Bronchial epithelial cell (primary cell): ENCODE measurements around the gene CCDC85C. TPM values are rescaled to one million over a fixed set of nuclear protein-coding genes. Genes with fewer than 3 reads are reported as not detected.

ENCODE experiments used
- DNase-seq: peaks from one replicate; pipeline ENCODE4 v3.0.0-alpha.2; 2010; ENCODE audit warnings: low read depth
- FAIRE-seq: peaks from 2 replicates; lab custom pipeline; 2011; peaks lifted over from hg19 to GRCh38; lab: Jason Lieb, UNC
- H3K27me3 ChIP-seq: 2 replicates; pipeline ENCODE4 v1.5.1; 2011; ENCODE audit warnings: low read length; ENCODE audit not compliant: control insufficient read depth, insufficient read depth
- H3K36me3 ChIP-seq: 2 replicates; pipeline ENCODE4 v1.5.1; 2011; ENCODE audit warnings: low read length; ENCODE audit not compliant: control insufficient read depth, insufficient read depth
- H3K4me3 ChIP-seq: 2 replicates; pipeline ENCODE4 v1.5.1; 2011; ENCODE audit warnings: mild to moderate bottlenecking, low read depth, low read length, control low read depth
- total RNA-seq: library from RNA; depleted of rRNA; stranded (reverse); fragments of >200 nt; gene quantifications from 2 replicates; pipeline ENCODE4 v1.2.1, GENCODE V29; 2014
- TF ChIP-seq, protein P1 (sequence below): IDR thresholded peaks from 2 replicates; pipeline ENCODE4 v1.5.1; 2011; ENCODE audit warnings: mild to moderate bottlenecking, moderate library complexity, low read length, control low read depth, inconsistent platforms; ENCODE audit not compliant: insufficient read depth, severe bottlenecking

The CCDC85C gene
- total RNA-seq, 1 donor from 2014 or later = 26.6 TPM

- TF ChIP-seq, protein P1, sequence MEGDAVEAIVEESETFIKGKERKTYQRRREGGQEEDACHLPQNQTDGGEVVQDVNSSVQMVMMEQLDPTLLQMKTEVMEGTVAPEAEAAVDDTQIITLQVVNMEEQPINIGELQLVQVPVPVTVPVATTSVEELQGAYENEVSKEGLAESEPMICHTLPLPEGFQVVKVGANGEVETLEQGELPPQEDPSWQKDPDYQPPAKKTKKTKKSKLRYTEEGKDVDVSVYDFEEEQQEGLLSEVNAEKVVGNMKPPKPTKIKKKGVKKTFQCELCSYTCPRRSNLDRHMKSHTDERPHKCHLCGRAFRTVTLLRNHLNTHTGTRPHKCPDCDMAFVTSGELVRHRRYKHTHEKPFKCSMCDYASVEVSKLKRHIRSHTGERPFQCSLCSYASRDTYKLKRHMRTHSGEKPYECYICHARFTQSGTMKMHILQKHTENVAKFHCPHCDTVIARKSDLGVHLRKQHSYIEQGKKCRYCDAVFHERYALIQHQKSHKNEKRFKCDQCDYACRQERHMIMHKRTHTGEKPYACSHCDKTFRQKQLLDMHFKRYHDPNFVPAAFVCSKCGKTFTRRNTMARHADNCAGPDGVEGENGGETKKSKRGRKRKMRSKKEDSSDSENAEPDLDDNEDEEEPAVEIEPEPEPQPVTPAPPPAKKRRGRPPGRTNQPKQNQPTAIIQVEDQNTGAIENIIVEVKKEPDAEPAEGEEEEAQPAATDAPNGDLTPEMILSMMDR = no peak
- no peaks in the 10 kb centered on the region for H3K27me3 ChIP-seq
- FAIRE-seq (no peak), DNase-seq (no peak)
- H3K4me3 ChIP-seq = no peak overlapping the region
- peaks cover 8% of the 10 kb centered on the region for H3K36me3 ChIP-seq
Observed at GRCh38 chr14:99515301-99516155, 88.5 kb downstream of the CCDC85C start.

DNA sequence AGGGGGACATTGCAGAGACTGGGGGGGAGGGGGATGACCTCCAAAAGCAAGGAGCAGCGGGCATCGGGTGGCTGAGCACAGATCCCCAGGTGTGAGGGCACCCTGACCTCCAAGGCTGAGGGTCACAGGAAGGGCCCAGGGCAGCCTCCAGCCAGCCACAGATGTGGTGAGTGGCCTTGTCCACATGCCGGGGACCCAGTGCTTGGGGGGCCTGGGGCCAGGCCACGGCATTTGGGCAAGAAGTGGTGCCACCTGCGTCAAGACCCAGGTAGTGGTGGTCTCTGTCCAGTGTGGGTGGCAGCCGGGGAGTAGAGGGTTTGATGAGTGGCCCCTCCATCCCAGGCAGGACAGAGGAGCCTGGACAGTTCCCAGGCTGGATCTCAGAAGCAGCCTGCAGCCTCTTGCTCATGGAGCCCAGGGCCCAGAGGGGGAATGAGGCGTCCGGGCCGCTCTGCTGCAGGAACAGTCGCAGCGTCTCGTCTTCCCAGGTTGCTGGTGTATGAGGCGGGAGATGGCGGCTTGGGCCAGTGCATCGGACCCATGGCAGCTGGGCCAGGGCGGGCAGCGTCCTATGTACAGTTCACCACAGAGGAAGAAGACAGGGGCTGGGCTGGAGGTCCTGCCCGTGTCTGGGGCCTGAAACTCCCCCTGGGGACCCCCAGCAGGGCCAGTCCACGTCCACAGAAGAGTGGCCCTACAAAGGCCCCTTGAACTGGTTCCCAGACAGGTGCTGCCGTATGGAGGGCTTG, 89.3 kb downstream of the CCDC85C start:
- DNase-seq (no peak), FAIRE-seq (no peak)
- TF ChIP-seq, protein P1 = no peak
- no peaks in the 10 kb centered on the region for H3K27me3 ChIP-seq
- peaks cover 9% of the 10 kb centered on the region for H3K36me3 ChIP-seq
- no peak overlapping the region for H3K4me3 ChIP-seq

DNA sequence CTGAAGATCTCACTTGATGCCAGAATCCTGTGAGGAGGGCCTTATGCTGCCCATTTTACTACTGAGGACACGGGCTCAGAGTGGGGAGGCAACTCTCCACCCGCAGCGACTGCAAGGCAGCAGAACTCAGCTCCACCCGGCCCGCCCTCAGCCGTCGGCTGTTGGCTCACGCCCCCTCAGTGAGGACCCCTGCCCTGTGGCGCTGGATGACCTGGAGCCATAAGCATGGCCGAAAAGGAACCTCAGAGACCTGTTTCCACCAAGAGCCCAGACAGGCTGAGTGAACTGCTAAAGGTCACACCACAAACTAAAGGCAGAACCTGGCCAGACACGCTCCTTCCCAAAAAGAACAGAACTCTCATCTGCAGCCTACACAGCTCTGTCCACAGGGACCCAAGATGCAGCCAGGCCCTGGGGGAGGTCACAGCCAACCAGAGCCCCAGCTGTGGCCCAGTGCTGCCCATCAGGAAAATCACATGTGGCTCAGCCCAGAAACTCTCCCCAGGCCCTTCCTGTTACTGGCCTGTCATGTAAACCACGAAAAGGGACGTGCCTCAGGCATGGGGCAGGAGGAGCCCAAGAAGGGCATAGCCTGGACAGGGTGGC, 90.0 kb downstream of the CCDC85C start:
- DNase-seq (no peak), FAIRE-seq (no peak)
- Histone ChIP-seq H3K4me3 (no peak overlapping the region), H3K27me3 (no peaks in the 10 kb centered on the region), H3K36me3 (peaks cover 14% of the 10 kb centered on the region)
- TF ChIP-seq, protein P1 = no peak

- peaks cover 16% of the 10 kb centered on the region for H3K36me3 ChIP-seq
- DNase-seq = no peak
Observed at GRCh38 chr14:99513183-99513694, 90.8 kb downstream of the CCDC85C start.

GRCh38 chr14:99512571-99513182, 91.3 kb downstream of the CCDC85C start:
- H3K27me3 ChIP-seq = no peaks in the 10 kb centered on the region
- FAIRE-seq = no peak
- no peak for DNase-seq
- TF ChIP-seq, protein P1 = no peak
- H3K36me3 ChIP-seq = peaks cover 19% of the 10 kb centered on the region
- H3K4me3 ChIP-seq = no peak overlapping the region

More at GRCh38 chr14:99513183-99513694, 90.8 kb downstream of the CCDC85C start:
- Histone ChIP-seq H3K27me3 (no peaks in the 10 kb centered on the region), H3K4me3 (no peak overlapping the region)
- no peak for FAIRE-seq
- TF ChIP-seq, protein P1 = no peak
